Testis (tissue), 2 donors: ENCODE results near the gene LRRC31.

Experiments used
- POLR2A ChIP-seq: fragments of 450-650 bp; IDR thresholded peaks from one replicate; pipeline ENCODE4 v1.6.1; 2017; ENCODE audit warnings: antibody characterized with exemption, mild to moderate bottlenecking, moderate library complexity
- TF ChIP-seq, protein P1 (sequence below), 3 experiments: fragments of 450-650 bp in 2 of 3; fragments of 200-600 bp in 1 of 3; sonication (generic) in 1 of 3; IDR thresholded peaks; one replicate each; pipeline ENCODE4 v1.5.1; 2016 to 2019; ENCODE audit warnings: antibody characterized with exemption in 3 of 3, mild to moderate bottlenecking in 2 of 3, moderate library complexity in 1 of 3

DNA sequence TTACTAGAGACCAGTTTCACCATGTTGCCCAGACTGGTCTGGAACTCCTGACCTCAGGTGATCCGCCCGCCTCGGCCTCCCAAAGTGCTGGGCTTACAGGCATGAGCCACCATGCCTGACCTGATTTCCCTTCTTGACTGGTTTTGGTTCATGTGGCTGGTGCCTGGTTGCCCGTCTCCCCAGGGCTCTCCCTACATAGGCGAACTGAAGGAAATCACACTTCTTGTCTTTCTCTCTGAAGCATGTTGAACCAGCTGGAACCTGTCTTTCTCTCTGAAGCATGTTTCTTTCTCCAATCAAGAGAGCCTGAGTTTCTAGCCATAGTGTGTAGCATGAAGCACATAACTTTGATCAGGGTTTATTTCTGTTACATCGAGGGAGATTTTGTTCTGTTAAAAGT is 25.3 kb upstream of the LRRC31 start:
- no peak for TF ChIP-seq POLR2A
- TF ChIP-seq, protein P1, sequence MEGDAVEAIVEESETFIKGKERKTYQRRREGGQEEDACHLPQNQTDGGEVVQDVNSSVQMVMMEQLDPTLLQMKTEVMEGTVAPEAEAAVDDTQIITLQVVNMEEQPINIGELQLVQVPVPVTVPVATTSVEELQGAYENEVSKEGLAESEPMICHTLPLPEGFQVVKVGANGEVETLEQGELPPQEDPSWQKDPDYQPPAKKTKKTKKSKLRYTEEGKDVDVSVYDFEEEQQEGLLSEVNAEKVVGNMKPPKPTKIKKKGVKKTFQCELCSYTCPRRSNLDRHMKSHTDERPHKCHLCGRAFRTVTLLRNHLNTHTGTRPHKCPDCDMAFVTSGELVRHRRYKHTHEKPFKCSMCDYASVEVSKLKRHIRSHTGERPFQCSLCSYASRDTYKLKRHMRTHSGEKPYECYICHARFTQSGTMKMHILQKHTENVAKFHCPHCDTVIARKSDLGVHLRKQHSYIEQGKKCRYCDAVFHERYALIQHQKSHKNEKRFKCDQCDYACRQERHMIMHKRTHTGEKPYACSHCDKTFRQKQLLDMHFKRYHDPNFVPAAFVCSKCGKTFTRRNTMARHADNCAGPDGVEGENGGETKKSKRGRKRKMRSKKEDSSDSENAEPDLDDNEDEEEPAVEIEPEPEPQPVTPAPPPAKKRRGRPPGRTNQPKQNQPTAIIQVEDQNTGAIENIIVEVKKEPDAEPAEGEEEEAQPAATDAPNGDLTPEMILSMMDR (IDR thresholded peaks at IDR 0.05), result no peak
